Measurements from ENCODE around the gene FBN2. TPM values are rescaled to one million over a fixed set of nuclear protein-coding genes. Genes with fewer than 3 reads are reported as not detected.

FBN2 gene
- total and polyA plus RNA-seq, 7 donors: 0.23 to 2.0 (median 0.51) TPM; not detected in 1

DNA sequence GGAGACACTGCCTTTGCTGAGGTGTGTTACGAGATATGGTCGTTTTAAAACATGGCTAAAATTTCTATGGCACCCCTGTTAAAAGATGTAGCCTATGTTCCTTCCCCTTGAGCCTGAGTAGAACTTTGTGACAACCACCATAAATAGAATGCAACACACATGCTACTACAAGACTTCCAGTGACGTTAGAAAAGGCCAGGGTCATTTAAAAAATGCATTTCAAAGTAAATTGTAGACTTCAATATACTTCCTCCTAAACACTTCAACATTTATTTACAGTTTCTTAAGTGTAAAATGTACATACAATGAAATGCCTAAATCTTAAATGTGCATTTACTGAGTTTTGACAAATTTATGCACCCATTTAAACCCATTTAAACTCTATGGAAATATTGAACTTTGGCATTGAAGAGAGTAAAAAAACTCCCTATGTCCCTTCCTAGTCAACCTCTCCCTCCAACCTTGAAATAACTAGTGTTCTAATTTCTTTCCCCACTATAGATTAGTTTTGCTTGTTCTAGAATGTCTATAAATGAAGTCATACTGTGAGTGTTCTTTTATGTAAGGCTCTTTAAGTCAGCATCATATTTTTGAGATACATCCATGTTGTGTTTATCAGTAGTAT is 294.0 kb downstream of the FBN2 start:
- TF ChIP-seq POLR2AphosphoS5 (IDR thresholded peaks at IDR 0.05): no peak
- TF ChIP-seq EP300 (IDR thresholded peaks at IDR 0.05): no peak
- TF ChIP-seq, protein P1, sequence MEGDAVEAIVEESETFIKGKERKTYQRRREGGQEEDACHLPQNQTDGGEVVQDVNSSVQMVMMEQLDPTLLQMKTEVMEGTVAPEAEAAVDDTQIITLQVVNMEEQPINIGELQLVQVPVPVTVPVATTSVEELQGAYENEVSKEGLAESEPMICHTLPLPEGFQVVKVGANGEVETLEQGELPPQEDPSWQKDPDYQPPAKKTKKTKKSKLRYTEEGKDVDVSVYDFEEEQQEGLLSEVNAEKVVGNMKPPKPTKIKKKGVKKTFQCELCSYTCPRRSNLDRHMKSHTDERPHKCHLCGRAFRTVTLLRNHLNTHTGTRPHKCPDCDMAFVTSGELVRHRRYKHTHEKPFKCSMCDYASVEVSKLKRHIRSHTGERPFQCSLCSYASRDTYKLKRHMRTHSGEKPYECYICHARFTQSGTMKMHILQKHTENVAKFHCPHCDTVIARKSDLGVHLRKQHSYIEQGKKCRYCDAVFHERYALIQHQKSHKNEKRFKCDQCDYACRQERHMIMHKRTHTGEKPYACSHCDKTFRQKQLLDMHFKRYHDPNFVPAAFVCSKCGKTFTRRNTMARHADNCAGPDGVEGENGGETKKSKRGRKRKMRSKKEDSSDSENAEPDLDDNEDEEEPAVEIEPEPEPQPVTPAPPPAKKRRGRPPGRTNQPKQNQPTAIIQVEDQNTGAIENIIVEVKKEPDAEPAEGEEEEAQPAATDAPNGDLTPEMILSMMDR (IDR thresholded peaks at IDR 0.05): no peak
- no peak for TF ChIP-seq POLR2A (IDR thresholded peaks at IDR 0.05)
- 75 to 78% methylated on average over 3 of the region's 3 CpGs for WGBS, 2 donors
- Histone ChIP-seq H3K27me3 (no peaks in the 10 kb centered on the region), H3K36me3 (no peaks in the 10 kb centered on the region), H3K4me1 (no peaks in the 10 kb centered on the region), H3K9me3 (no peaks in the 10 kb centered on the region), H3K27ac (no peak overlapping the region), H3K4me3 (no peak overlapping the region)
- intact Hi-C loops (cut with DNase I): no loop called here
- no peak for DNase-seq

DNA sequence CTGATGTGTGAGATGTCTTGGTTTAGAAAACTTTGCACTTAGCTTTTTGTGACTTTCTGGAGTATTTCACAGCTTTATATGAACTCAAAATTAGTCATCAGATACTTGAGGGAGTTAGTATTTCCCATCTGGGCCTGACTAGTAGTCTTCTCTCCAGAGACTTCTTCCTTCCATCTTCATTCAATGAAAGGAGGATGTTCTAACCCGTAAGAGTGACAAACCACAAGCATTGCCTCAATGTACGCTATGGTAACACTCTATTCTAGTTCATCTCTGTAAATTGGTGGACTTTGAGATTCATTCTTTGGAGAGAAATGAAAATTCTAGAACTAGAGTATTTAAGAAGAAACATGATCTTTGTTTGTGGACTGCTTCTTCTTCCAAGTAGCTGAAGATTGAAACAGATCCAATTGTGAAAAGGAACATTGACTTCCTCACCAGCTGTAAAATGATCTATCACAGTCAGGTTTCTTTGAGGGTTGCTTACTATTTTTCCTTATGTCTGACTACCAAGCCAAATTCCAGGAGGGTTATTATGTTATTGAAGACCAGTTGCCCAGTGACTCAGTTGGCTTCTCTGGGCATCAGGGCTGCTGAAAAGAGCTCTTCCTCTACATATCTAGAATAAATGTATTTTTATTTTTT is 296.9 kb downstream of the FBN2 start:
- 76 to 82% methylated on average over 2 of the region's 2 CpGs for WGBS, 2 donors
- Histone ChIP-seq H3K36me3 (no peaks in the 10 kb centered on the region), H3K9me3 (no peaks in the 10 kb centered on the region), H3K4me1 (peaks cover 0 to 14% (median 3%) of the 10 kb centered on the region in 4 donors), H3K27ac (no peak overlapping the region), H3K27me3 (no peaks in the 10 kb centered on the region), H3K4me3 (no peak overlapping the region)
- intact Hi-C loops (cut with DNase I): no loop called here
- TF ChIP-seq EP300 (IDR thresholded peaks at IDR 0.05): no peak
- TF ChIP-seq POLR2AphosphoS5 (IDR thresholded peaks at IDR 0.05): no peak
- TF ChIP-seq POLR2A (IDR thresholded peaks at IDR 0.05): no peak
- TF ChIP-seq, protein P1 (IDR thresholded peaks at IDR 0.05): no peak
- DNase-seq: no peak

DNA sequence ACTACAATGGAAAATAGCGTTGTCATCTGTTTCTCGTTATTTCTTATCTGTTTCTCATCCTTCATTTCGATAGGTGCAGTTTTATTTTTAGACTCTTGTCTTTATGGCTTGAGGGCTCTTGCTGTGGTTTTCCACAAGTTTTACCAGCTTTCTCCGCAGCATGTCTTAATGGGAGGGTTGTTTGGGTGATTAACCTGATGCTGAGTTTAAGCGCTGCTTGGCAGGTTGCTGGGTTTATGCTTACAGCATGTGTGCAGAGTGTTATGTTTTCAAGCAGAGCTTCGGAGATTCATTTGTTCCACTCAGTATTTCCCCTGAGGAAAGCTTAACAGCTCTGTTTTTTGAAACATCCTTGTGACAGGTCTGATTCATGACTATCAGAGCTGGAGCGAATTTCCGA is 300.5 kb downstream of the FBN2 start:
- WGBS, 2 donors: 77 to 81% methylated on average over 8 of the region's 8 CpGs
- no peaks in the 10 kb centered on the region for H3K9me3 ChIP-seq
- H3K27ac ChIP-seq: no peak overlapping the region
- no peak overlapping the region for H3K4me3 ChIP-seq
- intact Hi-C loops (cut with DNase I): no loop called here
- TF ChIP-seq POLR2AphosphoS5 (IDR thresholded peaks at IDR 0.05) (no peak), POLR2A (IDR thresholded peaks at IDR 0.05) (no peak), EP300 (IDR thresholded peaks at IDR 0.05) (no peak)
- TF ChIP-seq, protein P1 (IDR thresholded peaks at IDR 0.05): no peak
- H3K27me3 ChIP-seq: no peaks in the 10 kb centered on the region
- H3K36me3 ChIP-seq: no peaks in the 10 kb centered on the region
- no peak for DNase-seq
- peaks cover 0 to 14% (median 3%) of the 10 kb centered on the region in 4 donors for H3K4me1 ChIP-seq

DNA sequence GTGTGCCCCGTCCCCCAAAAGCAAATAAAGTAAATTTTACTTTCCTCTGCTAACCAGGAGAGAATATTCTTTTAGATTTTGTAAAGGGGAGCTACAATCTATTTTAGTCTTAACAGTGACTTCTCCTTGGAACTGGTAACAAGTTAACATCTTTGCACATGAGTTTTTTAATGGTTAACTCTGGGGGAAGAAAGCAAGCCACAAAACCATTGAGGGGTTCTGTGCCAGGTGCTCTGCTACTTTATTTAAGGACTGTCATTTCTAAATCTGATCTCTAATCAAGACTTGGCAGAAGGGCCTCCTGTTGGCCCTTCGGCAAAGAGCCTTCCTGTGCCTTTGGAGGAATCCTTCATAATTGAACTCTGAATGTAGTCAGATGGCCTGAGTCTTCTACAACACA is 301.0 kb downstream of the FBN2 start:
- Histone ChIP-seq H3K4me3 (no peak overlapping the region), H3K9me3 (no peaks in the 10 kb centered on the region), H3K27ac (no peak overlapping the region), H3K4me1 (peaks cover 0 to 14% (median 3%) of the 10 kb centered on the region in 4 donors), H3K36me3 (no peaks in the 10 kb centered on the region), H3K27me3 (no peaks in the 10 kb centered on the region)
- WGBS, 2 donors: 70 to 76% methylated on average over 2 of the region's 2 CpGs
- no peak for DNase-seq
- intact Hi-C loops (cut with DNase I): no loop called here
- TF ChIP-seq, protein P1 (IDR thresholded peaks at IDR 0.05): no peak
- TF ChIP-seq POLR2A (IDR thresholded peaks at IDR 0.05) (no peak), POLR2AphosphoS5 (IDR thresholded peaks at IDR 0.05) (no peak), EP300 (IDR thresholded peaks at IDR 0.05) (no peak)
